HT-29 (cell line): ENCODE results near the gene SPATA6L. TPM values are rescaled to one million over a fixed set of nuclear protein-coding genes. Genes with fewer than 3 reads are reported as not detected.

Experiments used
- DNase-seq: peaks from one replicate; pipeline ENCODE4 v3.0.0-alpha.2; 2015; ENCODE audit warnings: low spot score
- total RNA-seq: library from RNA; depleted of rRNA; stranded (reverse); fragments of >200 nt; shearing (Covaris generic); gene quantifications from 2 replicates; pipeline ENCODE4 v1.2.3, GENCODE V29; 2014

SPATA6L gene
- total RNA-seq, 1 experiment from 2014 or later = 6.3 TPM

DNA sequence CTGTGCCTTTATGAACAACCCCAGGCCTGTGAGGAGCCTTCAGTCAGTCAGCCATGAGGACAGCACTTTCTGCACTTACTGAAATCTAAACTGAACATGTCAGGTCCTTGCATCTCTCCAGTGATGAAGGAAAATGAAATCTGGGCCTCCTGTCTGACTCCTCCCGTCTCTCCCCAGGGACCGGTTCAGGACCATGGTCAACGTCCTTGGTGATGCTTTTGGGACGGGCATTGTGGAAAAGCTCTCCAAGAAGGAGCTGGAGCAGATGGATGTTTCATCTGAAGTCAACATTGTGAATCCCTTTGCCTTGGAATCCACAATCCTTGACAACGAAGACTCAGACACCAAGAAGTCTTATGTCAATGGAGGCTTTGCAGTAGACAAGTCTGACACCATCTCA is 81.1 kb downstream of the SPATA6L start:
- DNase-seq = no peak

DNA sequence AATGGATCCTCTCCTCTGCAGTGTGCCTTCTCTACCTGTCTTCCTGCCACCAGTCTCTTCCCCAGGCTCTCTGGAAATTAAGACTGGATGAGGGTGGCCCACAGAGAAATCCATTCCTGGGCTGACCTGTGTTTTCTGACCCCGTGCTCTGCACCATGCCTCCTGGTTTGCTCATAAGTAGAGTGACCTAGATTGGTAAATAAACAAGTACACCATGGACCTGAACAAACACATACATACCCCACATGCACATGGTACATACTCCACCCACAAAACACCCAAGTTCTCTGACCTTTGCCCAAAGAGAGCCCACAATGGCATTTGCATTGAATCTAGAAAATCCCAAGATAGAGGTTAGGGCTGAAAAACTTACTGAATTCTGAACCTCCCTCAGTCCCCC is 81.6 kb downstream of the SPATA6L start:
- DNase-seq = no peak

GRCh38 chr9:4583001-4583400 is 83.3 kb downstream of the SPATA6L start:
- no peak for DNase-seq

GRCh38 chr9:4581861-4582565 is 84.3 kb downstream of the SPATA6L start:
- no peak for DNase-seq

DNA sequence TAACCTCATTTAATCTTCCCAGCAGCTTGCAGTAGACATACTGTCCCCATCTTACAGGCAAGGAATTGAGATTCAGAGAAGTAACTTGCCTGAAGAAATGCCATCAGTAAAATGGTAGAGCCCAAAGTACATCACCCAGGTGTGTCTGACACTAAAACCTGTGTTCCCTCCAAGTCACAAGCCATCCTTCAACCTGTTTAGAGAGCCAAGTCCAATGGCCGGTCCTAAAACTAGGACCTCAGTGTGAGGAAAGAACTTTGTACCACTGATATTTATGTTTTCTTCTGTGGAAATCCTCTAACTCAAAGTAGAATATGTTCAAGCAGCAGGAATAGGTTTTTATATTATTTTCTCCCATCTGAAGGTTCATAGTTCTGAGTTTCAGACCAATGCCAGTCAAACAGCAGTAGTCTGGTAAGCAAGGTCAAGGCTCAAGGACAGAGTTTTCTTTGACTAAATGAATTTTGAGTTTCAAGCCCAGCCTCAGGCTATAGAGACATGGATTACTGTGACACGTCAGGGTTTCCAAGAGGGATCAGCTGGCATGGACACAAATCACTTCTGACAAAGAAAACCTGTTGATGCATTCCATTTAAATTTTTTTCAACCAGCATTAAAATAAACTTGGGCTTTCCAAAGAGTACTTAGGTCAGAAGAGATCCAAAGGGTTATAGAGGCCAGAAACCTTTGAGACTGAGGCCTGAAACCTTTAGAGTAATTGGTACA is 85.1 kb downstream of the SPATA6L start:
- DNase-seq = no peak

DNA sequence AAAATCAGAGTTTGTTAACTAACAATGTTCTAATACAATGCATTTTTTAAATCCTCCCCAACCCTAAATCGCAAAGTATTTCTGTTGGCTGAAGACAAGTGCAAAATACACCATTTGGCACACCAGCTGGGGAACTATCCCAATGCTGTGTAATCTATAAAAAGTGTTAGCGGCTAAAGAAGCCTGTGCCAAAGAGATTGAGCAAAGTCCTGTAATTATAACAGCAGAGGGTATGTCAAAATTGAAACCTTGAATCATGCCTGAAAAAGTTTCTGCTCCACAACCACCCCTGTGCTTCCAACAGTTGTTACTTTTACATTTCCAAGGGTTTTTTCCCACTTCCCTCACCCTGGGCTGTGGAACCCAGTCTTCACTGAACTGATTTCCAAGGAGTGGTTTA is 87.3 kb downstream of the SPATA6L start:
- DNase-seq = no peak

GRCh38 chr9:4576448-4576847 is 89.8 kb downstream of the SPATA6L start:
- no peak for DNase-seq

DNA sequence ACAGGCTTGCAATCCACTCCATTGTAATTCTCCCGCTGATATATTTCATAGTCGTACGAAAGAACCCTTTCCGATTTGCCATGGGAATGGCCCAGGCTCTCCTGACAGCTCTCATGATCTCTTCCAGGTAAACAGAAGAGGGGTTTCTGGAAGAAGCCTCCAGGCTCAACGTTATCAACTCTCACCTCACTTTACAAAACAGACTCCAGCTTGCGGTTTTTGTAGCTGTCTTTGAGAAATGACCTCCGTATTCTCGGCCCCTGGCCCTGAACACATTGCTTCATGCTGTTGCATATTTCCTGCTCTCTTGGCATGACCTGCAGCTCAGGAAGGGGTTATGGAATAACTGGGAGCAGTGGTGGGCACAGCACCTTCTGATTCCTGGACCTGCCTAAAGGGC is 90.3 kb downstream of the SPATA6L start:
- no peak for DNase-seq

DNA sequence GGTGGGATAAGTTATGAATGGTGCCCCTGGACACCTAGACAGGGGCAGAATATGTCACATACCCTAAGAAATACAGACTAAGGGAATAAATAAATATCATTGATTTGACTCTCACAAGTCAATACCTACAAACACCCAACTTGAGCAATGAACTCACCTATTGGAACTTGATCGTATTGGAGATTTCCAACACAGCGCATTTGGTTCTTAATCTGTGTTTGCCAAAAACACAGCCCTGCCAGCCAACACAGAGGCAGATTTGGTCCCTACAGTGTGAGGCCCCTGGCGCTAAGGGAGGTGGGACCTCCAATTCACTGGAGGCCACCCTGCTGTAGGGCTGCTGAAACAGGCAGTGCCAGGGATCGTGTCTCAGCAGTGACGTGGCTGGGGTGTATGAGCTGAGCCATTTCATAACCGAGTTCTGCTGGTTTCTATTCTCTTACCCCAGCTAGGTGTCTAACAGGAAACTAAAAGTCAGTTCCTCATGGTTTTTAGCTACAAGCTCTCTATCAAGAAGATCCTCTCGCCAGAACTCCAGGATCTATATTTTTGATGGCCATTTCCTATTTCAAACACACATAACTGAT is 91.5 kb downstream of the SPATA6L start:
- DNase-seq = no peak

- DNase-seq = no peak
These were observed 92.5 kb downstream of the SPATA6L start for GRCh38 chr9:4573634-4574389.

DNA sequence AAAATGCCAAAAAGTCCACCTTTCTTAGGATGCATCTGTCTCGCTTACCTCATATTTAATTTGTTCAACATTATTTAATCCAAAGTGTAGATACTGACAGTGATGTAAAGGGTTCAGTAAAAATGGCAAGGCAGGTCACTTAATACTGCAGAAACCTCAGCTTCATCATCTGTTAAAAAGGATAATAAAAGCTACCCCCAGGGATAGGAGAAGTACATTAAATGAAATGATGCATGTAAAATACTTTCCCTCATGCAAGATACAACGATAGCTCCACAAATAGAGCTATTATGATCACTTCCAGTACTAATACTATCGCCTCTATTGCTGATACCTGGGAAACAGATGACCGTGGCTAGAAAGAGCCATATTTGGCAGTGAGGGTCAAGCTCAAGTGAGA is 93.1 kb downstream of the SPATA6L start:
- no peak for DNase-seq

DNA sequence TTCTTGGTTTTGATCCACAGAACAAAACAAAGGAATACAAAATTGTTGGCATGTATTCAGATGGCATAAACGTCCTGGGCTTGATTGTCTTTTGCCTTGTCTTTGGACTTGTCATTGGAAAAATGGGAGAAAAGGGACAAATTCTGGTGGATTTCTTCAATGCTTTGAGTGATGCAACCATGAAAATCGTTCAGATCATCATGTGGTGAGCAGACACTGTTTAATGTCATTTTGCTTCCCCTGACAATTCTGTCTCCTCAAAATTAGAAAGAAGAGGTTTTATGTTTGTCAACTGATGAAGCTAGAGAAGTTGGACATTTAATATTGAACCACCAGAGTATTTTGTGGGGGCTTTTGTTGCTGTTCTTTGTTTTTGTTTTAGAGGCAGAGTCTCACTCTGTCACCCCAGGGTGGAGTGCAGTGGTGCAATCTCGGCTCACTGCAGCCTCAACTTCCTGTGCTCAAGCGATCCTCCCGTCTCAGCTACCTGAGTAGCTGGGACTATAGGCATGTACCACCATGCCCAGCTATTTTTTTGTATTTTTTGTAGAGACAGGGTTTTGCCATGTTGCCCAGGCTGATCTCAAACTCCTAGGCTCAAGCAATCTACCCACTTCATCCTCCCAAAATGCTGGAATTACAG is 94.0 kb downstream of the SPATA6L start:
- no peak for DNase-seq

- DNase-seq = no peak
These were observed 97.2 kb downstream of the SPATA6L start for GRCh38 chr9:4569101-4569500.

GRCh38 chr9:4567601-4568000 is 98.7 kb downstream of the SPATA6L start:
- no peak for DNase-seq

GRCh38 chr9:4566806-4567205 is 99.5 kb downstream of the SPATA6L start:
- no peak for DNase-seq

GRCh38 chr9:4563105-4563504 is 103.2 kb downstream of the SPATA6L start:
- no peak for DNase-seq

GRCh38 chr9:4559261-4560182 is 106.8 kb downstream of the SPATA6L start:
- DNase-seq = no peak

DNA sequence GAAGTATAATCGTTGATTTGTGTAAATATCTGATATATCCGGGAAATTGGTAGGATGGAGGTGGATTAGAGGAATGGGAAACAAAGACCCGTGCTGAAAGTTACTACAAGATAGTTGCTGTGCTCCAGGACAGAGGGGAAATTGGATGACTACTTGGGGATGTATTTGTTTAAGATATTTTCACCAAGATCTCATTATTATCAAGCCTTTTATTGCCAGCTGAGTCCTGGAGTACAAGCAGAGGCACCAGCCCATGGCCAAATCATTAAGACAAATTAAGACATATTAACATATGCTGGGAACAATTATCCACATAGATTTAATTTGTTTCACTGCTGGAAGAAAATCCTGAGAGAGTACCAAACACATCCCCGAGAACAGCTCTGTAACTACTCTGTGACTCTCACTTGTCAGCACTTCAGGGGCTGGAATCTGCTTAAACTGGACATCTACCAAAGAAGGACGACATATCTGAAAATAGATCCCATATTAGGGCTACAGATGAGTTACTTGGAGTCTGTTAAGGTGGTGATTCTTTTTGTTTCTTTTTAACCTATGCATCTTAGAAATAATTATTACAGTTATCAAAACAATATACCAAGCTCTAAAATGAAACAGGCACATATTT is 107.8 kb downstream of the SPATA6L start:
- DNase-seq = no peak

DNA sequence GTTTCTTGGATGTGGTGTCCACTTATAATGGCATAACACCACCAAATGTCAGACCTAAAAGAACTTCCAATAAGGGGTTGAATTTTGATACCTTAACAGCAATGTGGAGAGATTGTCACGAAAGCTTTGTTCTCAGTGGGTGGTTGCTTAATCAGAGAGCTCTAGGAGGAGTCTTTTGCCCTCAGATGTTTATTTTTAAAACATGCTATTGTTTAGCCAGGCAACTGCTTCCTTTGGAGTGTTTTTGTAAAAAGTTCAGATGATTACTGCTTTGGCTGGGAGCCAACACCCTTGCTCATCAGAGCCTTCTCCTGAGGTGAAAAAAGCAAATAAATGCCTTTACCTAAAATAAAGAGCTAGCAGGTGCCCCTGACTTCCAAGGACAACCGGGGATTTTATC is 111.0 kb downstream of the SPATA6L start:
- DNase-seq = no peak

DNA sequence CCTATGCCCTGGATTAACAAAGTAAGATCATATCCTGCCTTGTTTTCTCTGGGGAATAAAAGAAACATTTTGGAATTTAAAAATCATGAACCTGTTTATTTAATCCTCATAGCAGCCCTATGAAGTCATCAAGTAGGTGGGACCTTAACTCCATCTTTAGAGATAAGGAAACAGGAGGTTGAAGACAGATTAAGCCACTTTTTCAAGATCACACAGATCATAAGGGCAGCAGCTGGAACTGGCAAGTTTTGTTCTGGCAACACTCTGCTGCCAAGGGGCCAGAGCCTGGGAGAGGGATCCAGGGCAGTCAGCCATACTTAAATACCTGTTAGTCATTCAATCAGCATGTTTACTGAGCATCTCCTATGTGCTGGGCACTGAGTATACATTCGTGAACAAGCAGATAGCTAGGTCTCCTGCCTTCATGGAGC is 112.3 kb downstream of the SPATA6L start:
- DNase-seq = no peak
